Neutrophil (primary cell): ENCODE measurements around the gene ARHGEF7.

Experiments
- H3K27ac ChIP-seq: fragments of 200-600 bp; sonication (generic); 2 replicates; pipeline ENCODE4 v1.5.1; 2016; ENCODE audit warnings: mild to moderate bottlenecking, moderate library complexity
- H3K27me3 ChIP-seq: fragments of 200-600 bp; sonication (generic); 2 replicates; pipeline ENCODE4 v1.6.0; 2016; ENCODE audit warnings: mild to moderate bottlenecking
- H3K36me3 ChIP-seq: fragments of 200-600 bp; sonication (generic); 2 replicates; pipeline ENCODE4 v1.5.1; 2017
- H3K4me1 ChIP-seq, 2 experiments: fragments of 200-600 bp in 1 of 2; sonication (generic) in 1 of 2; 1 replicate in 1 of 2; 2 replicates in 1 of 2; pipeline versions ENCODE4 v1.5.1 to v1.6.1; 2013 to 2016; ENCODE audit warnings: low read depth in 1 of 2, low read length in 1 of 2, mild to moderate bottlenecking in 1 of 2, moderate library complexity in 1 of 2; ENCODE audit not compliant: control insufficient read depth in 1 of 2, insufficient read depth in 1 of 2
- H3K4me3 ChIP-seq, 2 experiments: fragments of 200-600 bp in 1 of 2; sonication (generic) in 1 of 2; 1 replicate in 1 of 2; 2 replicates in 1 of 2; pipeline ENCODE4 v1.5.1; 2013 to 2016; ENCODE audit warnings: low read depth in 1 of 2, low read length in 1 of 2, mild to moderate bottlenecking in 1 of 2, moderate library complexity in 1 of 2
- H3K9me3 ChIP-seq: fragments of 200-600 bp; sonication (generic); 2 replicates; pipeline ENCODE4 v1.5.1; 2016
- TF ChIP-seq, protein P1 (sequence below): fragments of 200-600 bp; sonication (generic); IDR thresholded peaks from 2 replicates; pipeline ENCODE4 v1.5.1; 2016; ENCODE audit warnings: antibody characterized with exemption

The ARHGEF7 gene

DNA sequence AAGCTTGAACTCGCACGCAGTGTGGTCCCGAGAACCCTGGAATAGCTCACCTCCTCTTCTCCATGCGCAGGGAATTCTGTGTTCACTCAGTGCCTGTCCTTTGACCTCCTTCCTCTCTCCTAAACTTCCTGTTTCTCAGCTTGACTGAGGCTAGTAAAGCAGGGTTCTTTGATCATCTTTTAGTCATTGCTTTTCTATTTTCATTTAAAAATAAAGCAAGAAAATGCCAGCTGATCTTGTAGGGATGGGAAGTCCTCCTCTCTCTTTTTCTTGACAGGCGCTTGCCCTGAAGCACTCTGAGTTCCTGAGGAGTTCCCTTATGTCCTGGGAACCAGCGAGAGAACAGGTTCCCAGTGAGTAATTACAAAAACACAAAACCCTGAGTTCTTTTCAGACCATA, 62.8 kb downstream of the ARHGEF7 start:
- H3K4me3 ChIP-seq = no peak overlapping the region
- H3K27me3 ChIP-seq = no peaks in the 10 kb centered on the region
- no peaks in the 10 kb centered on the region for H3K9me3 ChIP-seq
- peaks cover 15% of the 10 kb centered on the region for H3K36me3 ChIP-seq
- no peak overlapping the region for H3K27ac ChIP-seq
- H3K4me1 ChIP-seq = no peaks in the 10 kb centered on the region
- TF ChIP-seq, protein P1, sequence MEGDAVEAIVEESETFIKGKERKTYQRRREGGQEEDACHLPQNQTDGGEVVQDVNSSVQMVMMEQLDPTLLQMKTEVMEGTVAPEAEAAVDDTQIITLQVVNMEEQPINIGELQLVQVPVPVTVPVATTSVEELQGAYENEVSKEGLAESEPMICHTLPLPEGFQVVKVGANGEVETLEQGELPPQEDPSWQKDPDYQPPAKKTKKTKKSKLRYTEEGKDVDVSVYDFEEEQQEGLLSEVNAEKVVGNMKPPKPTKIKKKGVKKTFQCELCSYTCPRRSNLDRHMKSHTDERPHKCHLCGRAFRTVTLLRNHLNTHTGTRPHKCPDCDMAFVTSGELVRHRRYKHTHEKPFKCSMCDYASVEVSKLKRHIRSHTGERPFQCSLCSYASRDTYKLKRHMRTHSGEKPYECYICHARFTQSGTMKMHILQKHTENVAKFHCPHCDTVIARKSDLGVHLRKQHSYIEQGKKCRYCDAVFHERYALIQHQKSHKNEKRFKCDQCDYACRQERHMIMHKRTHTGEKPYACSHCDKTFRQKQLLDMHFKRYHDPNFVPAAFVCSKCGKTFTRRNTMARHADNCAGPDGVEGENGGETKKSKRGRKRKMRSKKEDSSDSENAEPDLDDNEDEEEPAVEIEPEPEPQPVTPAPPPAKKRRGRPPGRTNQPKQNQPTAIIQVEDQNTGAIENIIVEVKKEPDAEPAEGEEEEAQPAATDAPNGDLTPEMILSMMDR = no peak

- no peaks in the 10 kb centered on the region for H3K27me3 ChIP-seq
- no peak overlapping the region for H3K4me3 ChIP-seq
- H3K9me3 ChIP-seq = no peaks in the 10 kb centered on the region
- TF ChIP-seq, protein P1 = no peak
- H3K4me1 ChIP-seq = no peaks in the 10 kb centered on the region
- peaks cover 10% of the 10 kb centered on the region for H3K36me3 ChIP-seq
- no peak overlapping the region for H3K27ac ChIP-seq
These were observed 63.3 kb downstream of the ARHGEF7 start for GRCh38 chr13:111178402-111178801.

GRCh38 chr13:111179908-111180760, 65.0 kb downstream of the ARHGEF7 start:
- TF ChIP-seq, protein P1 = no peak
- H3K9me3 ChIP-seq = no peaks in the 10 kb centered on the region
- H3K27ac ChIP-seq = no peak overlapping the region
- peaks cover 8% of the 10 kb centered on the region for H3K36me3 ChIP-seq
- H3K4me1 ChIP-seq = peaks cover 6 to 8% of the 10 kb centered on the region in 2 experiments
- no peaks in the 10 kb centered on the region for H3K27me3 ChIP-seq
- no peak overlapping the region for H3K4me3 ChIP-seq

DNA sequence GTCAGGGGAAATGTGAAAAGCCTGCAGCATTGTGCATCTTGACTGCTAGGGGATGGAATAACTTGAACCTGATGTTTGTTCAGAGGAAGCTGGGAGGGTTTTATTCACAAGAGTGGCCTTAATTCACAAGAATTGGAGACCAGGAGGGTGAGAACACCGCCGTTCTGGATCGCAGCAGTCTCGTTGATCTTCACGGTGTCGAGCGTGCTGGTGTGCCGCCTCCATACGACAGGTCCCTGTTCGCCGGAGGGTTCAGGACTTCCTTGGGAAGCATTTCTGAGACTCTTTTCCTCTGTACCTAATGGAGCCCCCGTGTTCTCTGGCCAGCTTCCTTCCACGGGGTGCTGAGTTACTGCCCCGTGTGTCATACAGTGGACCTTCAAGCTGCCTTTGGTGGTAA, 66.9 kb downstream of the ARHGEF7 start:
- H3K27ac ChIP-seq = no peak overlapping the region
- H3K4me1 ChIP-seq = peaks cover 6 to 13% of the 10 kb centered on the region in 2 experiments
- H3K36me3 ChIP-seq = peaks cover 6% of the 10 kb centered on the region
- no peak overlapping the region for H3K4me3 ChIP-seq
- TF ChIP-seq, protein P1 = no peak
- H3K9me3 ChIP-seq = no peaks in the 10 kb centered on the region
- no peaks in the 10 kb centered on the region for H3K27me3 ChIP-seq

- no peaks in the 10 kb centered on the region for H3K9me3 ChIP-seq
- TF ChIP-seq, protein P1 = no peak
- H3K4me3 ChIP-seq = no peak overlapping the region
- peaks cover 3% of the 10 kb centered on the region for H3K36me3 ChIP-seq
- H3K4me1 ChIP-seq = peaks cover 6 to 13% of the 10 kb centered on the region in 2 experiments
- no peaks in the 10 kb centered on the region for H3K27me3 ChIP-seq
- no peak overlapping the region for H3K27ac ChIP-seq
These were observed 68.1 kb downstream of the ARHGEF7 start for GRCh38 chr13:111183087-111183645.
